ENCODE data around the gene VAMP7. TPM values are rescaled to one million over a fixed set of nuclear protein-coding genes. Genes with fewer than 3 reads are reported as not detected.

Gene VAMP7
- total and polyA plus RNA-seq, 9 of the 15 experiments (the other 6 are each of a cell fraction or from before 2014, with no cell fraction given): 38.4 to 100 (median 67.7) TPM

DNA sequence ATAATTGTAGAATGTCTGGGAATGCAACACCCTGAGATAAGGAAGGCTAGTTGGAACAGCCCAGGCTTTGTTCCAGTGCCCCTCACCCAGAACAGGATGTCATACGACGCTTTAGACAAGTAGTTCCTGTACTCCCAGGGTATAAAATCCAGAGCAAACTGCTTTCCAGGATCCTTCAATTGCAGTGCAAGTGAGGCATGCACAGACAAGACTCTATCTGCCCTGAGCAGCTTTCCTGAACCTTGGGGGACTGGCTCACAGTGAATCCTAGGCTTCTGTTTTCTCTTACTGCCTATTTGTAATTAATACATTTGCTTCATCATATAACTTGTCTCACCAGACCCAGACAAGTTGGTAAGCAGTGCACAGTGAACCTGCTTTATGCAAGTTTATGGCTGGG lies 68.0 kb downstream of the VAMP7 start:
- no peak for TF ChIP-seq XRCC5 (IDR thresholded peaks at IDR 0.05; ENCODE audit: low read depth, low read length)
- TF ChIP-seq, protein P1, sequence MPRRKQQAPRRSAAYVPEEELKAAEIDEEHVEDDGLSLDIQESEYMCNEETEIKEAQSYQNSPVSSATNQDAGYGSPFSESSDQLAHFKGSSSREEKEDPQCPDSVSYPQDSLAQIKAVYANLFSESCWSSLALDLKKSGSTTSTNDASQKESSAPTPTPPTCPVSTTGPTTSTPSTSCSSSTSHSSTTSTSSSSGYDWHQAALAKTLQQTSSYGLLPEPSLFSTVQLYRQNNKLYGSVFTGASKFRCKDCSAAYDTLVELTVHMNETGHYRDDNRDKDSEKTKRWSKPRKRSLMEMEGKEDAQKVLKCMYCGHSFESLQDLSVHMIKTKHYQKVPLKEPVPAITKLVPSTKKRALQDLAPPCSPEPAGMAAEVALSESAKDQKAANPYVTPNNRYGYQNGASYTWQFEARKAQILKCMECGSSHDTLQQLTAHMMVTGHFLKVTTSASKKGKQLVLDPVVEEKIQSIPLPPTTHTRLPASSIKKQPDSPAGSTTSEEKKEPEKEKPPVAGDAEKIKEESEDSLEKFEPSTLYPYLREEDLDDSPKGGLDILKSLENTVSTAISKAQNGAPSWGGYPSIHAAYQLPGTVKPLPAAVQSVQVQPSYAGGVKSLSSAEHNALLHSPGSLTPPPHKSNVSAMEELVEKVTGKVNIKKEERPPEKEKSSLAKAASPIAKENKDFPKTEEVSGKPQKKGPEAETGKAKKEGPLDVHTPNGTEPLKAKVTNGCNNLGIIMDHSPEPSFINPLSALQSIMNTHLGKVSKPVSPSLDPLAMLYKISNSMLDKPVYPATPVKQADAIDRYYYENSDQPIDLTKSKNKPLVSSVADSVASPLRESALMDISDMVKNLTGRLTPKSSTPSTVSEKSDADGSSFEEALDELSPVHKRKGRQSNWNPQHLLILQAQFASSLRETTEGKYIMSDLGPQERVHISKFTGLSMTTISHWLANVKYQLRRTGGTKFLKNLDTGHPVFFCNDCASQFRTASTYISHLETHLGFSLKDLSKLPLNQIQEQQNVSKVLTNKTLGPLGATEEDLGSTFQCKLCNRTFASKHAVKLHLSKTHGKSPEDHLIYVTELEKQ (CRISPR knock-in tag; IDR thresholded peaks at IDR 0.05): no peak
- no peak for TF ChIP-seq TGIF2 (CRISPR knock-in tag; IDR thresholded peaks at IDR 0.05)
- TF ChIP-seq, protein P2, sequence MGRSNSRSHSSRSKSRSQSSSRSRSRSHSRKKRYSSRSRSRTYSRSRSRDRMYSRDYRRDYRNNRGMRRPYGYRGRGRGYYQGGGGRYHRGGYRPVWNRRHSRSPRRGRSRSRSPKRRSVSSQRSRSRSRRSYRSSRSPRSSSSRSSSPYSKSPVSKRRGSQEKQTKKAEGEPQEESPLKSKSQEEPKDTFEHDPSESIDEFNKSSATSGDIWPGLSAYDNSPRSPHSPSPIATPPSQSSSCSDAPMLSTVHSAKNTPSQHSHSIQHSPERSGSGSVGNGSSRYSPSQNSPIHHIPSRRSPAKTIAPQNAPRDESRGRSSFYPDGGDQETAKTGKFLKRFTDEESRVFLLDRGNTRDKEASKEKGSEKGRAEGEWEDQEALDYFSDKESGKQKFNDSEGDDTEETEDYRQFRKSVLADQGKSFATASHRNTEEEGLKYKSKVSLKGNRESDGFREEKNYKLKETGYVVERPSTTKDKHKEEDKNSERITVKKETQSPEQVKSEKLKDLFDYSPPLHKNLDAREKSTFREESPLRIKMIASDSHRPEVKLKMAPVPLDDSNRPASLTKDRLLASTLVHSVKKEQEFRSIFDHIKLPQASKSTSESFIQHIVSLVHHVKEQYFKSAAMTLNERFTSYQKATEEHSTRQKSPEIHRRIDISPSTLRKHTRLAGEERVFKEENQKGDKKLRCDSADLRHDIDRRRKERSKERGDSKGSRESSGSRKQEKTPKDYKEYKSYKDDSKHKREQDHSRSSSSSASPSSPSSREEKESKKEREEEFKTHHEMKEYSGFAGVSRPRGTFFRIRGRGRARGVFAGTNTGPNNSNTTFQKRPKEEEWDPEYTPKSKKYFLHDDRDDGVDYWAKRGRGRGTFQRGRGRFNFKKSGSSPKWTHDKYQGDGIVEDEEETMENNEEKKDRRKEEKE (IDR thresholded peaks at IDR 0.05; ENCODE audit: borderline replicate concordance in 1 of 2, control insufficient read depth in 1 of 2, low read depth in 2 of 2, low read length in 1 of 2): no peak
- TF ChIP-seq, protein P3, sequence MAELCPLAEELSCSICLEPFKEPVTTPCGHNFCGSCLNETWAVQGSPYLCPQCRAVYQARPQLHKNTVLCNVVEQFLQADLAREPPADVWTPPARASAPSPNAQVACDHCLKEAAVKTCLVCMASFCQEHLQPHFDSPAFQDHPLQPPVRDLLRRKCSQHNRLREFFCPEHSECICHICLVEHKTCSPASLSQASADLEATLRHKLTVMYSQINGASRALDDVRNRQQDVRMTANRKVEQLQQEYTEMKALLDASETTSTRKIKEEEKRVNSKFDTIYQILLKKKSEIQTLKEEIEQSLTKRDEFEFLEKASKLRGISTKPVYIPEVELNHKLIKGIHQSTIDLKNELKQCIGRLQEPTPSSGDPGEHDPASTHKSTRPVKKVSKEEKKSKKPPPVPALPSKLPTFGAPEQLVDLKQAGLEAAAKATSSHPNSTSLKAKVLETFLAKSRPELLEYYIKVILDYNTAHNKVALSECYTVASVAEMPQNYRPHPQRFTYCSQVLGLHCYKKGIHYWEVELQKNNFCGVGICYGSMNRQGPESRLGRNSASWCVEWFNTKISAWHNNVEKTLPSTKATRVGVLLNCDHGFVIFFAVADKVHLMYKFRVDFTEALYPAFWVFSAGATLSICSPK (IDR thresholded peaks at IDR 0.05; ENCODE audit: borderline replicate concordance): no peak
- TF ChIP-seq SIX5 (IDR thresholded peaks at IDR 0.05; ENCODE audit: borderline replicate concordance in 1 of 2, insufficient read depth in 1 of 2, low read depth in 1 of 2, low read length in 2 of 2): no peak
- 0% methylated on average over 2 of the region's 2 CpGs for WGBS (ENCODE audit: insufficient coverage, low coverage, missing lambda C conversion rate)
- DNase-seq (ENCODE audit: extremely low read depth in 1 of 4, low spot score in 3 of 4) (no peak), ATAC-seq (no peak), FAIRE-seq (no peak)
- Histone ChIP-seq H2AFZ (ENCODE audit: low read depth, low read length) (no peak overlapping the region), H3K36me3 (ENCODE audit: control insufficient read depth, insufficient read depth, low read length) (peaks cover 5% of the 10 kb centered on the region; the same call in 1 of the 3 replicates), H3K27ac (ENCODE audit: extremely low read depth, low read depth, low read length) (no peak overlapping the region), H3K27me3 (ENCODE audit: control insufficient read depth in 2 of 2, insufficient read depth in 2 of 2, low read length in 2 of 2) (no peaks in the 10 kb centered on the region), H4K20me1 (replicated peaks; ENCODE audit: control insufficient read depth, insufficient read depth, low read length) (no peaks in the 10 kb centered on the region), H3K4me3 (no peak overlapping the region), H3K4me2 (ENCODE audit: insufficient read depth, low read length) (no peak overlapping the region), H3K9me1 (ENCODE audit: control insufficient read depth, insufficient read depth, low read length) (no peaks in the 10 kb centered on the region), H3K9me3 (replicated peaks; ENCODE audit: control insufficient read depth, insufficient read depth, low read depth, low read length) (no peaks in the 10 kb centered on the region), H3K4me1 (replicated peaks in 1 of 2; ENCODE audit: control insufficient read depth in 2 of 2, insufficient read depth in 2 of 2, low read length in 2 of 2) (no peaks in the 10 kb centered on the region), H3K79me2 (ENCODE audit: control insufficient read depth, insufficient read depth, low read length) (no peaks in the 10 kb centered on the region), H3K9ac (ENCODE audit: insufficient read depth in 1 of 2, low read depth in 2 of 2, low read length in 2 of 2) (no peak overlapping the region)
- CTCF ChIA-PET (ENCODE audit: low intra/inter-chr PET ratio): no interaction called here
- intact Hi-C loops (cut with micrococcal nuclease): no loop called here
- BruUV-seq (replicated peaks): no TSS peak
- POLR2A ChIA-PET: no interaction called here
- in situ Hi-C loops (cut with MboI): no loop called here
